H1 (cell line): ENCODE data around the gene SPRYD4. TPM values are rescaled to one million over a fixed set of nuclear protein-coding genes. Genes with fewer than 3 reads are reported as not detected.

ENCODE experiments used
- CTCF ChIA-PET: fragments of 300-600 bp; sonication (Branson Sonifier 250); formaldehyde crosslinking; loops from one replicate; lab custom pipeline; 2021; ENCODE audit not compliant: partially characterized antibody; lab: Charles Lee
- POLR2A ChIA-PET: fragments of 300-600 bp; sonication (Branson Sonifier 250); formaldehyde crosslinking; loops from one replicate; lab custom pipeline; 2021; ENCODE audit warnings: inconsistent platforms; ENCODE audit not compliant: partially characterized antibody; lab: Charles Lee
- DNase-seq, 2 experiments: peaks; one replicate each; pipeline versions ENCODE4 v3.0.0 to v3.0.0-alpha.2; 2010 to 2022; ENCODE audit warnings: low spot score in 2 of 2, low read depth in 1 of 2, mixed read lengths in 1 of 2
- FAIRE-seq: peaks from 2 replicates; lab custom pipeline; 2011; peaks lifted over from hg19 to GRCh38; lab: Jason Lieb, UNC
- H2AFZ ChIP-seq: 2 replicates; pipeline ENCODE4 v1.8.1; 2012; ENCODE audit warnings: low read length, inconsistent platforms
- H2AK5ac ChIP-seq: 2 replicates; pipeline ENCODE4 v1.6.1; 2013; ENCODE audit warnings: low read depth, low read length
- H2BK120ac ChIP-seq: replicated peaks from 2 replicates; pipeline ENCODE3; 2013; ENCODE audit warnings: low read depth, low read length, inconsistent platforms
- H2BK12ac ChIP-seq: 2 replicates; pipeline ENCODE4 v1.6.1; 2013; ENCODE audit warnings: low read depth, low read length
- H2BK15ac ChIP-seq: 2 replicates; pipeline ENCODE4 v1.6.1; 2013; ENCODE audit warnings: low read length
- H2BK20ac ChIP-seq: 2 replicates; pipeline ENCODE4 v1.6.1; 2013; ENCODE audit warnings: low read length
- H2BK5ac ChIP-seq: 2 replicates; pipeline ENCODE4 v1.6.1; 2013; ENCODE audit warnings: low read depth, low read length
- H3K14ac ChIP-seq: 2 replicates; pipeline ENCODE4 v1.6.1; 2013; ENCODE audit warnings: inconsistent platforms; ENCODE audit not compliant: insufficient read length
- H3K18ac ChIP-seq: 2 replicates; pipeline ENCODE4 v1.6.1; 2013; ENCODE audit warnings: low read length; ENCODE audit errors: extremely low read depth
- H3K23ac ChIP-seq: 2 replicates; pipeline ENCODE4 v1.6.1; 2013; ENCODE audit warnings: inconsistent platforms; ENCODE audit not compliant: insufficient read length
- H3K23me2 ChIP-seq: 2 replicates; pipeline ENCODE4 v1.6.1; 2013; ENCODE audit warnings: low read depth, low read length
- H3K27ac ChIP-seq: 2 replicates; pipeline ENCODE4 v1.6.1; 2011; ENCODE audit warnings: low read depth, low read length, inconsistent platforms
- H3K27me3 ChIP-seq, 4 experiments: replicated peaks in 1 of 4; 1 replicate in 1 of 4; 2 replicates in 3 of 4; pipeline versions ENCODE4 v1.6.1 to v1.8.1; 2011 to 2013; ENCODE audit warnings: low read length in 3 of 4, mild to moderate bottlenecking in 3 of 4, inconsistent platforms in 2 of 4, mixed read lengths in 2 of 4, moderate library complexity in 1 of 4; ENCODE audit not compliant: control insufficient read depth in 3 of 4, insufficient read depth in 3 of 4; ENCODE audit errors: extremely low read depth in 1 of 4
- H3K36me3 ChIP-seq, 4 experiments: 2 replicates each; pipeline versions ENCODE4 v1.6.1 to v1.8.1; 2011 to 2013; ENCODE audit warnings: mild to moderate bottlenecking in 4 of 4, low read length in 3 of 4, moderate library complexity in 2 of 4, control low read depth in 1 of 4, inconsistent platforms in 1 of 4; ENCODE audit not compliant: insufficient read depth in 4 of 4, control insufficient read depth in 2 of 4
- H3K4ac ChIP-seq: replicated peaks from 2 replicates; pipeline ENCODE3; 2013; ENCODE audit warnings: low read length, low read depth, mixed read lengths, inconsistent platforms; ENCODE audit not compliant: insufficient read length
- H3K4me1 ChIP-seq, 4 experiments: replicated peaks in 1 of 4; 1 replicate in 1 of 4; 2 replicates in 3 of 4; pipeline versions ENCODE4 v1.6.1 to v1.8.1; 2011 to 2013; ENCODE audit warnings: low read length in 3 of 4, inconsistent platforms in 2 of 4, mixed read lengths in 1 of 4; ENCODE audit not compliant: insufficient read depth in 4 of 4, control insufficient read depth in 3 of 4
- H3K4me2 ChIP-seq, 2 experiments: 2 replicates each; pipeline versions ENCODE4 v1.6.1 to v1.8.1; 2011 to 2013; ENCODE audit warnings: low read depth in 2 of 2, low read length in 2 of 2, control low read depth in 1 of 2, inconsistent platforms in 1 of 2, mild to moderate bottlenecking in 1 of 2; ENCODE audit not compliant: insufficient read depth in 1 of 2
- H3K4me3 ChIP-seq, 4 experiments: fragments of 200-600, 300-600 bp in 1 of 4; sonication (generic), shearing (Covaris generic), sonication (Bioruptor Twin) in 1 of 4; 2 replicates each; pipeline versions ENCODE4 v1.5.1 to v1.8.1; 2011 to 2016; ENCODE audit warnings: low read length in 4 of 4, low read depth in 3 of 4, control low read depth in 2 of 4, inconsistent platforms in 2 of 4, mild to moderate bottlenecking in 2 of 4, mixed read lengths in 1 of 4, moderate library complexity in 1 of 4; ENCODE audit not compliant: insufficient read depth in 2 of 4; ENCODE audit errors: extremely low read depth in 1 of 4
- H3K56ac ChIP-seq: replicated peaks from 2 replicates; pipeline ENCODE3; 2013; ENCODE audit warnings: low read depth, mild to moderate bottlenecking, mixed read lengths, low read length, inconsistent platforms; ENCODE audit not compliant: insufficient read length
- H3K79me1 ChIP-seq: 2 replicates; pipeline ENCODE4 v1.6.1; 2013; ENCODE audit warnings: low read depth, low read length, control low read depth
- H3K79me2 ChIP-seq, 2 experiments: 2 replicates each; pipeline versions ENCODE4 v1.6.1 to v1.8.1; 2012 to 2013; ENCODE audit warnings: low read length in 2 of 2, mild to moderate bottlenecking in 2 of 2, inconsistent platforms in 1 of 2; ENCODE audit not compliant: insufficient read depth in 2 of 2, control insufficient read depth in 1 of 2
- H3K9ac ChIP-seq, 4 experiments: replicated peaks in 1 of 4; 1 replicate in 1 of 4; 2 replicates in 3 of 4; pipeline versions ENCODE4 v1.6.1 to v1.8.1; 2011 to 2013; ENCODE audit warnings: low read depth in 3 of 4, low read length in 3 of 4, control low read depth in 2 of 4, mild to moderate bottlenecking in 2 of 4, moderate library complexity in 2 of 4, inconsistent platforms in 1 of 4; ENCODE audit errors: extremely low read depth in 1 of 4
- H3K9me3 ChIP-seq, 2 experiments: 2 replicates each; pipeline versions ENCODE4 v1.6.1 to v1.8.1; 2012 to 2013; ENCODE audit warnings: mild to moderate bottlenecking in 2 of 2, moderate library complexity in 2 of 2, control low read depth in 1 of 2, inconsistent platforms in 1 of 2, low read depth in 1 of 2, low read length in 1 of 2, mixed read lengths in 1 of 2; ENCODE audit not compliant: insufficient read depth in 2 of 2
- H4K20me1 ChIP-seq, 2 experiments: replicated peaks in 1 of 2; 2 replicates each; pipeline versions ENCODE3 to v1.8.1; 2011 to 2013; ENCODE audit warnings: inconsistent platforms in 2 of 2, low read length in 2 of 2, mild to moderate bottlenecking in 1 of 2; ENCODE audit not compliant: insufficient read depth in 2 of 2, control insufficient read depth in 1 of 2
- H4K5ac ChIP-seq: 2 replicates; pipeline ENCODE4 v1.6.1; 2013; ENCODE audit warnings: low read length, low read depth, mixed read lengths, inconsistent platforms; ENCODE audit not compliant: insufficient read length
- H4K8ac ChIP-seq: 2 replicates; pipeline ENCODE4 v1.8.0; 2013; ENCODE audit warnings: mild to moderate bottlenecking, moderate library complexity, low read length, inconsistent platforms; ENCODE audit not compliant: insufficient read depth; ENCODE audit errors: extremely low read depth
- H4K91ac ChIP-seq: replicated peaks from 2 replicates; pipeline ENCODE3; 2013; ENCODE audit warnings: low read length, mixed read lengths, inconsistent platforms; ENCODE audit not compliant: insufficient read length
- ASH2L ChIP-seq: fragments of 200-600, 300-600 bp; sonication (generic); IDR thresholded peaks from one replicate; pipeline ENCODE4 v1.7.1; 2017; ENCODE audit warnings: low read length
- CBX8 ChIP-seq: fragments of 300-800, 300-1000 bp; sonication (generic); IDR thresholded peaks from 2 replicates; pipeline ENCODE4 v1.7.1; 2016; ENCODE audit warnings: low read depth, low read length, borderline replicate concordance
- CHD1 ChIP-seq: IDR thresholded peaks from 2 replicates; pipeline ENCODE4 v1.6.1; 2012; ENCODE audit warnings: low read depth, low read length, improper control_type of control experiment
- CHD2 ChIP-seq: IDR thresholded peaks from 2 replicates; pipeline ENCODE4 v1.6.1; 2012; ENCODE audit warnings: low read length, improper control_type of control experiment
- CREB1 ChIP-seq: IDR thresholded peaks from 2 replicates; pipeline ENCODE4 v1.6.1; 2012; ENCODE audit warnings: inconsistent platforms
- FOSL1 ChIP-seq: IDR thresholded peaks from 2 replicates; pipeline ENCODE4 v1.6.1; 2011; ENCODE audit warnings: mild to moderate bottlenecking, low read depth, low read length, moderate library complexity; ENCODE audit not compliant: insufficient read depth
- KDM5A ChIP-seq: fragments of 200-600 bp; IDR thresholded peaks from 2 replicates; pipeline ENCODE4 v1.7.1; 2012; ENCODE audit warnings: mild to moderate bottlenecking, low read length, inconsistent platforms, mixed read lengths
- SIRT6 ChIP-seq: IDR thresholded peaks from one replicate; pipeline ENCODE4 v1.7.1; 2012; ENCODE audit warnings: low read length, inconsistent platforms
- SP1 ChIP-seq: IDR thresholded peaks from 2 replicates; pipeline ENCODE4 v1.6.1; 2011; ENCODE audit warnings: low read depth, low read length
- TBP ChIP-seq: IDR thresholded peaks from 2 replicates; pipeline ENCODE4 v1.6.1; 2011; ENCODE audit warnings: low read depth, low read length, improper control_type of control experiment
- TCF12 ChIP-seq: IDR thresholded peaks from 2 replicates; pipeline ENCODE4 v1.6.1; 2011; ENCODE audit warnings: low read depth, mild to moderate bottlenecking, low read length
- ZNF274 ChIP-seq: IDR thresholded peaks from 2 replicates; pipeline ENCODE4 v1.7.0; 2012; ENCODE audit warnings: low read length, borderline replicate concordance; ENCODE audit errors: extremely low read depth
- WGBS, 2 experiments: shearing (Covaris generic) in 1 of 2; methylation state at CpG; one replicate each; pipeline versions ENCODE4 v1.1.6 to v1.1.7; 2013 to 2015; ENCODE audit warnings: low lambda C conversion rate in 2 of 2, mixed read lengths in 2 of 2, inconsistent platforms in 1 of 2, low coverage in 1 of 2, missing lambda C conversion rate in 1 of 2; ENCODE audit not compliant: insufficient replicate concordance in 2 of 2, insufficient coverage in 1 of 2, insufficient read length in 1 of 2; ENCODE audit errors: extremely low coverage in 1 of 2, missing lambda C conversion rate in 1 of 2; 5-methylcytosine and 5-hydroxymethylcytosine counted together
- polyA plus RNA-seq, 7 experiments: library from polyadenylated mRNA; depleted of rRNA in 3 of 7; stranded (reverse) in 5 of 7; unstranded in 2 of 7; fragments of >200 nt in 5 of 7; fragments of 200-250 nt in 2 of 7; gene quantifications; 1 replicate in 5 of 7; 2 replicates in 1 of 7; 4 replicates in 1 of 7; pipeline versions ENCODE4 v1.2.1 to v1.2.3, GENCODE V29; 2011 to 2013; ENCODE audit warnings: missing spikeins in 2 of 7, mixed read lengths in 2 of 7
- total RNA-seq: library from RNA; stranded (reverse); fragmentation: NEBNext Ultra II Directional; extraction: Animal tissue kit (Norgen Biotek cat#: 25700); gene quantifications from 2 replicates; pipeline ENCODE4 v1.2.1, GENCODE V29; 2021
- TF ChIP-seq, protein P1 (sequence below), 3 experiments: IDR thresholded peaks; 1 replicate in 2 of 3; 2 replicates in 1 of 3; pipeline versions ENCODE4 v1.5.1 to v1.6.1; 2011; ENCODE audit warnings: low read length in 3 of 3, mild to moderate bottlenecking in 3 of 3, inconsistent platforms in 2 of 3, low read depth in 1 of 3, moderate library complexity in 1 of 3; ENCODE audit not compliant: insufficient read depth in 1 of 3; ENCODE audit errors: control extremely low read depth in 1 of 3

Gene SPRYD4
- total and polyA plus RNA-seq, 2 of the 8 experiments (the other 6 are each of a cell fraction or from before 2014, with no cell fraction given), result 4.3 to 5.3 TPM

DNA sequence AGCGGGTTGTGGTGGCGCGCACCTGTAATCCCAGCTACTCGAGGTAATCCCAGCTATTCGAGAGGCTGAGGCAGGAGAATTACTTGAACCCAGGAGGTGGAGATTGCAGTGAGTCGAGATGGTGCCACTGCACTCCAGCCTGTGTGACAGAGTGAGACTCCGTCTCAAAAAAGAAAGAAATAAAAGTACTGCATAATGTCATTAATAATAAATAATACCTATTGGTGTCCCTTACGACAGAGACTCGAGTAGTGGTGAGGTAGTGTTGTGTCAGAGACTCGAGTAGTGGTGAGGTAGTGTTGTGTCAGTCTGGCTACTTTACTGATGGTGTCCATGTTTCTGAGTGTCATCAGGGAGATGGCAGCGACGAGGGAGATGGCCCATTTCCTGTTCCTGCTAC is 18.3 kb downstream of the SPRYD4 start:
- Histone ChIP-seq H3K56ac (no peak overlapping the region), H3K9ac (peak overlapping the region in 1 of 4 experiments; percentile 6; a peak in 1 of 7 replicates), H2BK20ac (no peak overlapping the region), H3K79me2 (no peaks in the 10 kb centered on the region), H3K27me3 (peaks cover 7 to 35% (median 32%) of the 10 kb centered on the region in 4 experiments), H2AFZ (0 out of 2 replicates have a peak overlapping the region, but pooled peaks have one; percentile 93), H2BK120ac (no peak overlapping the region), H3K4ac (no peak overlapping the region), H3K23ac (no peak overlapping the region), H3K36me3 (no peaks in the 10 kb centered on the region; a peak in 1 of 8 replicates), H2BK5ac (no peak overlapping the region), H3K27ac (no peak overlapping the region), H4K8ac (no peak overlapping the region), H2AK5ac (no peak overlapping the region), H3K79me1 (no peaks in the 10 kb centered on the region), H4K20me1 (no peaks in the 10 kb centered on the region), H3K14ac (no peak overlapping the region), H3K23me2 (peaks cover 12% of the 10 kb centered on the region), H3K4me1 (peaks cover 2 to 5% (median 3%) of the 10 kb centered on the region in 4 experiments; a peak in 6 of 7 replicates), H3K18ac (no peak overlapping the region), H3K9me3 (peaks cover 0 to 5% of the 10 kb centered on the region in 2 experiments; a peak in 2 of 4 replicates), H3K4me2 (peak overlapping the region; percentile 83 to 96), H3K4me3 (peak overlapping the region; percentile 65 to 92 (median 74); a peak in 7 of 8 replicates), H4K91ac (no peak overlapping the region), H2BK12ac (no peak overlapping the region), H4K5ac (no peak overlapping the region), H2BK15ac (peak overlapping the region; percentile 40; the same call in 1 of the 2 replicates)
- ChIA-PET CTCF (no interaction called here), POLR2A (interaction anchor here (1.3 kb wide), 2 partner anchors 11 to 16 kb away, joined by 3 read pairs; no protein-coding TSS in a partner anchor)
- FAIRE-seq, result no peak
- DNase-seq, result no peak
- 84% methylated on average over 12 of the region's 12 CpGs; no CpG with 5 or more reads in 1 of the 2 experiments for WGBS, 2 experiments
- TF ChIP-seq KDM5A (no peak), CHD1 (no peak), TCF12 (no peak), ZNF274 (no peak), ASH2L (no peak), CHD2 (no peak), CBX8 (no peak), FOSL1 (no peak), TBP (no peak), SP1 (no peak), CREB1 (no peak), SIRT6 (no peak)
- TF ChIP-seq, protein P1, sequence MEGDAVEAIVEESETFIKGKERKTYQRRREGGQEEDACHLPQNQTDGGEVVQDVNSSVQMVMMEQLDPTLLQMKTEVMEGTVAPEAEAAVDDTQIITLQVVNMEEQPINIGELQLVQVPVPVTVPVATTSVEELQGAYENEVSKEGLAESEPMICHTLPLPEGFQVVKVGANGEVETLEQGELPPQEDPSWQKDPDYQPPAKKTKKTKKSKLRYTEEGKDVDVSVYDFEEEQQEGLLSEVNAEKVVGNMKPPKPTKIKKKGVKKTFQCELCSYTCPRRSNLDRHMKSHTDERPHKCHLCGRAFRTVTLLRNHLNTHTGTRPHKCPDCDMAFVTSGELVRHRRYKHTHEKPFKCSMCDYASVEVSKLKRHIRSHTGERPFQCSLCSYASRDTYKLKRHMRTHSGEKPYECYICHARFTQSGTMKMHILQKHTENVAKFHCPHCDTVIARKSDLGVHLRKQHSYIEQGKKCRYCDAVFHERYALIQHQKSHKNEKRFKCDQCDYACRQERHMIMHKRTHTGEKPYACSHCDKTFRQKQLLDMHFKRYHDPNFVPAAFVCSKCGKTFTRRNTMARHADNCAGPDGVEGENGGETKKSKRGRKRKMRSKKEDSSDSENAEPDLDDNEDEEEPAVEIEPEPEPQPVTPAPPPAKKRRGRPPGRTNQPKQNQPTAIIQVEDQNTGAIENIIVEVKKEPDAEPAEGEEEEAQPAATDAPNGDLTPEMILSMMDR (IDR thresholded peaks at IDR 0.05; ENCODE audit: control extremely low read depth in 1 of 3, insufficient read depth in 1 of 3, low read depth in 1 of 3, low read length in 3 of 3), result no peak
